CD4-positive, alpha-beta T cell treated with Interleukin-4 for 1 hour (primary cell): Measurements from ENCODE around the gene MAP2K6.

Experiments used
- DNase-seq, 2 donors: peaks; one replicate each; pipeline ENCODE4 v3.0.0-alpha.2; 2020 to 2022

MAP2K6 gene

DNA sequence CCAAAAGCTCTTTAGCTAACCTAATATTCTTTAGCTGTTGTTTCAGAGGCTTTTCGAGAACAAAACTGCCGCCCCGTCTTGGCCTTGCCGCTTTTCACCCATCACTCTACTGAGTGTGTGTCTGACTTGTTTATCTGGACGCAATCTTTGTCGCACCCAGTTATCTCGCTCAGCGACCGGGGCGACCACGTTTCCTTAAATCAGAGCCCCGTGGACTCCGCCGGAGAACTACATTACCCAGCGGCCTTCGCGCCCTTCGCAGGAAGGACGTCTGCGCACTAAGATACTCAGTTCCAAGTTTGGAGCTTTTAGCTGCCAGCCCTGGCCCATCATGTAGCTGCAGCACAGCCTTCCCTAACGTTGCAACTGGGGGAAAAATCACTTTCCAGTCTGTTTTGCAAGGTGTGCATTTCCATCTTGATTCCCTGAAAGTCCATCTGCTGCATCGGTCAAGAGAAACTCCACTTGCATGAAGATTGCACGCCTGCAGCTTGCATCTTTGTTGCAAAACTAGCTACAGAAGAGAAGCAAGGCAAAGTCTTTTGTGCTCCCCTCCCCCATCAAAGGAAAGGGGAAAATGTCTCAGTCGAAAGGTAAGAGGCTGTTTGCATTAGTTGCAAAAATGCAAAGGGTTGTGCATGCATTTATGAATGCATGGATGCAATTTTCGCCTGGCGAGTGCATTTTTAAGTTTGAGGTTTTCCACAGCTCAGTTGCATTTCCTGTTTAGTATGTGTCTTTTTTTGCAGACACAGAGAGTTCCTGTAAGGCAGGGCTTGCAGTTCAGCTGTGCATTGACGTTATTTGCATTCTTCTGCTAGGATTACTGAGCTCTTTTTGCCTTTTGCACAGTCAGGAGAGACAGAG lies at the start of gene MAP2K6:
Gene MAP2K6 (plus strand): TSS at position 290 of the 867 bp plus-strand sequence. CDS start 288 bp downstream, at position 578.
- DNase-seq = peak; percentile 84 to 85

DNA sequence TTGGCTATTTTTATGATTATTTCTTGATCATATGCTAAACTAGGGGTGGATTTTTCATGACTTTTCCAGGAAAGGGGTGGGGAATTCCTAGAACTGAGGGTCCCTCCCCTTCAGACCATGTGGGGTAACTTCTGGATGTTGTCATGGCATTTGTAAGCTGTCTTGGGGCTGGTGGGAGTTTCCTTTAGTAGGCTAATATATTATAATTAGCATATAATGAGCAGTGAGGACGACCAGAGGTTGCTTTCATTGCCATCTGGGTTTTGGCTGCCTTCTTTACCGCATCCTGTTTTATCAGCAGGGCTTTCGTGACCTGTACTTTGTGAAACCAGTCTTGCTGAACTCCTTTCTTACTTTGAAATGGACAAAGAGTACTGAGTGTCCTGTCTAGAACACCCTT lies 47.2 kb upstream of the MAP2K6 start:
- no peak for DNase-seq

DNA sequence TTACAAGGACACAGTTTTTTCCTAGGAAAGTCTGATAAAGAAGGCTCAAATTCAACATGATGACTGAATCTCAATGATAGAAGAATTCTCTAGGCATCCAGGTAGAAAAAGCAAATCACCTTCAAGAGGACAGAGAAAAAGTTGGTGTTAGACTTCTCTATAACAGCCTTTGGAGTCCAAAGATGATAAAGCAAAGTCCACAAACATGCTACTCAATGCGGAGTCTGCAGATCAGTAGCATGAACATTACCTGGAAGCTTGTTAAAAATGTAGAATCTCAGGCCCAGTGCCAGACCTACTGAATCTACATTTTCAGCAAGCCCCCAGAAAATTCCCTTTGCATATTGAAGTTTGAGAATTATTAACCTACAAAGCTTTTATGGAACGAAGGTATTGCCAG lies 41.4 kb upstream of the MAP2K6 start:
- no peak for DNase-seq

DNA sequence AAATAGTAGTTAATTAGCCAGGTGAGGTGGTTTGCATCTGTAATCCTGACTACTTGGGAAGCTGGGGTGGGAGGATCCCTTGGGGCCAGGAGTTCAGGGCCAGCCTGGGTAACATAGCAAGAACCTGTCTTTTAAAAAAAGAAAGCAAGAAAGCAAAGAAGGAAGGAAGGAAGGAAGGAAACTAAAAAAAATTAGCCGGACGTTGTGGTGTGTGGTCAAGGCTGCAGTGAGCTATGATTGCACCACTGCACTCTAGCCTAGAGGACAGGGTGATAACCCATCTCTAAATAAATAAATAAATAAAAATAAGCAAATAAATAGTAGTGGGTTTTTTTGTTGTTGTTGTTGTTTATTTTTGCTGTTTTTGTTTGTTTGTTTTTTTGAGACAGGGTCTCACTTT lies 39.3 kb upstream of the MAP2K6 start:
- no peak for DNase-seq

DNA sequence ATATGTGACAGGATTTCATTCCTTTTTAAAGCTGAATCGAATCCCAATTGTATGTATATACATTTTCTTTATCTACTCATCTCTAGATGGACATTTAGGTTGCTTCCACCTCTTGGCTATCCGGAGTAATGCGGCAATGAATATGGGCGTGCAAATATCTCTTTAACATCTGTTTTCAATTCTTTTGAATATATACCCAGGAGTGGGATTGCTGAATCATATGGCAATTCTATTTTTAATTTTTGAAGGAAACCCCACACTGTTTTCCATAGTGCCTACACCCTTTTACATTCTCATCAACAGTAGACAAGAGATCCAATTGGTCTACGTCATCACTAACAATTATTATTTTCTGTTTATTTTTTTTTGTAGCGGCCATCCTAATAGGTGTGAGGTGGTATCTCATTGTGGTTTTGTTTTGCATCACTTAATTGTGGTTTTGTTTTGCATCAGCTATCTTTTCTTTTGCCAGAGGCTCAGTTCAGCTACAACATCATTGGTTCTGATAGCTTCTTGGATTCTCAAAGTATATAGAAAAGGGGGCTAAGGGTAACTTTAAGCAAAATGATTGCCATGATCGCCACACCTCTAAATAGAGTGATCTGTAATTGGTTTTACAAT lies 25.6 kb upstream of the MAP2K6 start:
- no peak for DNase-seq

DNA sequence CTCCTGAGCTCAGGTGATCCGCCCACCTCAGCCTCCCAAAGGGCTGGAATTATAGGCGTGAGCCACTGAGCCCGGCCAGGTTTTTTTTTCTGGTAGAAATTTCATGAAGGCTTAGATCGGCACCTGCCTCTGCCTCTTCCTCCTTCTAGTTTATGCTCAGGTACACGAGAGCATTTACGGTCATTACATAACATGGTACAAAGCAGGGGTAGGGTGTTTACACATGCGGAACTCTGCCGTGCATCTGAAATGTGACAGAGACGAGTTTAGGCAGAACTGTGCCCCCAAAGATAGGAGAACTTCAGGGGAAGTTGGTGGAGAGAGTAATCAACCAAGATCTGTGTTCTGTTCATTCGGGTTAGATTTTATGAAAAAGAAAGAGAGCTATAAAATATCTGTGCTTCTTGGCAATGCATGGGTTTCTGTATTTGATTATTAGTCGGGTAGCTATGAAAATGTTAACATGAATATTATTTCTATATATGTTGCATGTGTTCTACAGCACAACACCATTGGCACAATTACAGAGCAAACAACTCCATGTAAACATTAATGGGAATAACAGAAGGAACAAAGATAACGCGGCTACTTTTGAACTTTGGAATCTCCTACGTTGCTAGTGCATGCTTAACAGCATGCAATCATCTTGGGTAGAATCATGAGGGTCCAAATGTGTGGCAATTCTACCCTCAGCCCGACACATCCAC lies 23.5 kb upstream of the MAP2K6 start:
- DNase-seq = no peak

DNA sequence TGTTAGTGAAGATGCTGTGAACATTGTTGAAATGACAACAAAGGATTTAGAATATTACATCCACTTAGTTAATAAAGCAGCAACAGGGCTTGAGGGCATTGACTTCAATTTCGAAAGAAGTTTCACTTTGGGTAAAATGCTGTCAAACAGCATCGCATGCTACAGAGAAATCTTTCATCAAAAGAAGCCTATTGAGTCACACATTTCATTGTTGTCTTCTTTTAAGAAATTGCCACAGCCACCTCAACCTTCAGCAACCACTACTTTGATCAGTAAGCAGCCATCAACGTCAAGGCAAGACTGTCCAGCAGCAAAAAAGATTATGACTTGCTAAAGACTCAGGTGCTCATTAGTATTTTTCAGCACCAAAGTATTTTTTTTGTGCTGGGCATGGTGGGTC lies 13.2 kb upstream of the MAP2K6 start:
- DNase-seq = no peak

DNA sequence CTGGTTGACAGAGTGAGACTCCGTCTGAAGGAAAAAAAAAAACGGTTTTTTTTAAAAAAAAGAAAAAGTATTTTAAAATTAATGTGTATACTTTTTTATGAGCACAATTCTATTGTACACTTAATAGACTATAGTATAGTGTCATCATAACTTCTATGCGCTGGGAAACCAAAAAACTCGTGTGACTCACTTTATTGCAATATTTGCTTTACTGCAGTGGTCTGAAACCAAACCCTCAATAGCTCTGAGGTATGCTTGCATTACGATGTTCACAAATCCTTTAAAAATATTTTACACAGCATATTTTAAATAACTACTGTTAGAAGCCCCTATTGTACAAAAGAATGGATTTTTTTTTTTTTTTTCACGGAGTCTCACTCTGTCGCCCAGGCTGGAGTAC lies 12.4 kb upstream of the MAP2K6 start:
- DNase-seq = no peak

DNA sequence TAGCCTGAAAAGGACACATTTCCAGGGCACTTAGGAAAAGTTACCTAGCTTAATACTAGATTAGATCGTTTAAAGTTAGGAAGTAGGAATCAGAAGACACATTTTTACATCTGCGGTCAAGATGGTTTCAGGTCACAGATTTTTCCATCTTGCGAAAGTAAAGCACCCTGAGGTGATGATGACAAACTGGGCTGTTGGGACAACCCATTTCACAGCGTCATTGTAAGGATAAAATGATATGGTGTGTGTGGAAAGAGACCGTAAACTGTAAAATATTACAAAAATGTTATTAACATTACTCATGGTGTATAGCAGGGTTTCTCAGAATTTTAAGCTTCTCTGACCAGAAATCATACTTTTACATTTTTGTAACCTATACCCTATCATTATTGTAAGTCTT lies 10.1 kb upstream of the MAP2K6 start:
- no peak for DNase-seq

DNA sequence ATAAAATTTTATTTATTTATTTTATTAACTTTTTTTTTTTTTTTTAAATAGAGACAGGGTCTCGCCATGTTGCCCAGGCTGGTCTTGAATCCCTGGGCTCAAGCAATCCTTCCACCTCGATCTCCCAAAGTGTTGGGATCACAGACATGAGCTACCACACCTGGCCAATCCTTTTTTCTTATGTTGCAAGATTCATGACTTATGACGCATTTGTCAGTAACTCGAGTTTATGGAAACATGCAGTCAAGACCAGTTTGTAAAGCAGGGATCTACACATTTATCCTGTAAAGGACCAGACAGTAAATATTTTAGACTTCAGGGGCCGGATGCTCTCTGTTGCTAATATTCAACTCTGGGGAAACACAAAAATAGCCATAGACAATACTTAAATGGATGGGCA lies 9.4 kb upstream of the MAP2K6 start:
- DNase-seq = no peak

DNA sequence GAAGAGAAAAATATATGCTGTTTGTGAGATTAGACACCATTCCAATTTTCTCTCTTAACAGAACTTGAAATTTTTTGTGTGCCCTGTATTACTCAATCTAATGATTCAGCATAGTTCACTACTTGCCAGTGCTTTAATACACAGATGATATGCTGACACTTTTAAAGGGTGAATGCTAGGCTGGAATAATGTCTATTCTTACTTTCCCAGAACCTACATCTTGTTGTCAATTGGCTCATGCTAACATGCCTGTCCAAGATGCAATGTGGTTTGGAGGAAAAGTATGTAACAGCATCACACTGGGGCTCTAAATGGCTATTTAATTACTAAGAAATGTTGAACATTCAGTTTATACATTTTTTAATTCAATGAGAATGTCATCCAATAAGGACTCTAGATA lies 7.6 kb upstream of the MAP2K6 start:
- DNase-seq = no peak

DNA sequence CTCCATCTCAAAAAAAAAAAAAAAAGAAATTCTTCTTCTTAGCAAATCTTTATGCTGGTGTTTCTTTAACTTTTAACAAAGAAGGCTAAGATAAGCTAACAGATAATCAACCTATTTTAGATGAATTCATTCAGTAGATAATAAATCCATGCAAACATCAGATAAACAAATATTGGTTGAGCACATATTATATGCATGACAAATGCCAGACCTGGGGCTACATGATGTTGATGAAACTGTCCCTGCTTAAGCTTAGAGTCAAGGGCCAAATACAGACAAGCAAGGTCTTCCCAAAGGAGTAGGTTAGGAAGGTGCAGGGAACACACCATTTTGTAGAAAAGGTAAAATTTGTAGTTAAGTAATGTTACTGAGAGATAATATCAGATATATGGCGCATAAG lies 6.7 kb upstream of the MAP2K6 start:
- DNase-seq = no peak

DNA sequence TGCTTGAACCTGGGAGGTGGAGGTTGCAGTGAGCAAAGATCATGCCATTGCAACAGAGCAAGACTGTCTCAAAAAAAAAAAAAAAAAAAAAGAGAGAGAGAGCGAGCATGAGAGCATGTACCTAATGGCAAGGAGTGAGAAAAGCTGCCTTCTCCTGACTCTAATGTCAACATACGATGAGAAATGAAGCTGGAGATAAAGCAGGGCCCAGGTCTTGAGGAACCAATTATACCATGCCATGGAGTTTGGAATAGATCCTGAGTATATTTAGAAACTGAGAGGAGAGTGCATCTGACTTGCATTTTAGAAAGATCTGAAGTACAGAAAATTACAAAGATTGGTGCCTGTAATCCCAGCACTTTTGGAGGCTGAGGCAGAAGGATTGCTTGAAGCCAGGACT lies 3.8 kb upstream of the MAP2K6 start:
- no peak for DNase-seq

DNA sequence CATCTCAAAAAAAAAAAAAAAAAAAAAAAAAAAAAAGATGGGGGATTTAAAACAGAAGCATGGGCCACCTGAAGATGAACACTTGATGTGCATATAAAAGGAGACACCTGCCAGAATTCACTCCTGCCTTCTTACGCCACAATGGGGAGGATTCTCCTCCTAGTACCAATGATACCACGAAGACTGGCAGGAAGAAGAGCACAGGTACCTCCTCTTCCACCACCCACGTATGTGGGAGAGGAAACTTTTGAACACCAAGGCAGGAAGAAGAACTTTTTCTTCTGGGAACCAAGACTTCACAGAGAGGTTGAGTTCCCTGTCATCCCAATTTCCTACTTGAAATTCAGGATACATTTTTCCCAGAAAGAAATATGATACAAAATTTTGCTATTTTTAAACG lies 2.7 kb upstream of the MAP2K6 start:
- no peak for DNase-seq

DNA sequence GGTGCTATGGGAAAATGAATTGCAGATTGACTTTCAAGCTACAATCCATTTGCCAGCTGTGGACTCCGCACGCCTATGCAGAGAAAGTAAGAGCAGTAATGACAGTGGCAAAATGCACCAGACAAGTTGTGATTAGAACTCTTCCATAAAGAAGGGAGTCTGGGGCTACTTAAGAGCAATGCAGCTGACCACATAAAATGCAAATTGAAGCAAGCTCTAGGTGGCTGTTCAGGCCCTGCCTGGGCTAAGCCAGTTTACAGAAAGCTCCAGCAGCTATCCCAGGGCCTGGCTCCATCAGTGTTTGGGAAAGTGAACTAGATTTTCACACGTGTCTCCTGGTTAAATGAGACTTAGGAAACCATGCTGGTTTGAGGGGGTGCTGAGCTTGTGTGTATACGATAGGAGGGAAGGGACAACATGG lies 2.2 kb upstream of the MAP2K6 start:
- DNase-seq = no peak

DNA sequence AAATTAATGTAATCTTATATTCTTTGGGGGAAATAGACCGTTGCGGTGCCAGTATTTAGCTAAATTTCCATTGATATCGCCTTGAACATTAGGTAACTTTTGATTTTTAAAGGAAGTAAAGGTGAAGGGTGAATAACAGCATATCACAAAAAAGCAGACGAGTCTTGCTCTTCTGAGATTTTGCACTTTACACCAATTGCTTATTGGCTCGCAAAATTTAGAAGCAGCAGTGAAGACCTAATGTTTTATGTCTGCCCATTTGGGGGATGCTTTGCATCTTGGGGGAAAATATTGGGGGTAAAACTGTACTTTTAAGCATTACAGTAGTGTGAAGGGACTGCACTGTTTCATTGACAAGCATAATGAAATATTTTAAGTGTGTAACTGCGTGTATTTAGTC lies 934 bp downstream of the MAP2K6 start:
- no peak for DNase-seq

DNA sequence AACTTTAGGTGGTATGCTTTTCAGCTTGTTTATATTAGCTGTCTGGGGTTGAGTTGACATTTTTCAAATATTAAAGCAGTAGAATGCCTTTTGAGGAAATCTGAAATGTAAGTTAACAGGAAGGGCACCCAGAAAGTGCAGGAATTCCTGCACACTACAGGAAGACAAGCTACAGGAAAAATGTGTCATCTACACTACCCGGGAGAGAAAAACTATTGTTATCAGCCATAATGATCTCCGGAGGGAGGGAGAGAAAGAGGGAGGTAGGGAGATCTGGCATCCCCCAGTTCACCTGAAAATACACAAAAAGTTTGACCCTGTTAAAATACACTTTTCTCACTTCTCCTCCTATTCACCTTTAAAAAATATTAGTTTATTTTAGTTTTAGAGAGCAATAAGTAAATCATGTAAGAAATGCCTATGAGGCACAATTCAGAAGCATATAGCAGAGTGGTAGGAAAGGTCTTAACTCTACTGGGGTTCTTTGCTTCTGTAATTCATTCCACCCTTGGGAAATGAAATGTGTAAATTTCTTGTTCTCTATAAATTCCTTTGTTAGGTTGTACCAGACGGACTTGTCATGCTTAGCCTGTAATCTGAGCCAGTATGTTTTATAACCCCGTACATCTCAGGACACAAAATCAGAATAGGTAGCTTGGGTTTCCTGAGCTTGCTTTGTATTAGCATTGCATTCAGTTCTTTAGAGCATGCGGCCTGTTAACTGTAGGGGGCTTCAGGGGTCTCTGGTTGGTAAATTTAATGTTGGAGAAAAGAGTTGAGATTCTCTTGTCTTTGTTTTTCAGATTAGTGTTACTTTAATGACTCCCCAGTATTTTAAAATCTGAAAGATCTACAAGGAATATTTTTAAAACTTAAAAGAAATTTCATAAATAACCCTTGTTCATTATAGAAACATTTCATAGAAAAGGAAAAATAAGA lies 3.3 kb downstream of the MAP2K6 start:
- no peak for DNase-seq

DNA sequence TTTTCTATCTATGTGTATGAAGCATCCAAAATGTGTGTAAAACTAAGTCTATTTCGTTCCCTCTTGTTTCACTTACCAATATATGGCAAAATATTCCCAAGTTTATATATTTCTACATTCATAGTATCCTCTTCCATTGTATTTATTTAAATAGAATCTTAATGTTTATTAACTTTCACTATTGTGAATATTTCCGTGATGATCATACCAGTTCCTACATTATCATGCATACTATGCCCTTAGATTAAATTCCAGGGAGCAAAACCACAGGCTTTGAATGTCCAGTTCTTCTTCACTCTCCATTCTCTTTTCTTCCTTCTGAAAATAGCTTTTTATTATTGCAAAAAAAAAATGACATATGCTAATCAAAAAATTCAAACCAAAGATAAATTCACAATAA lies 4.0 kb downstream of the MAP2K6 start:
- no peak for DNase-seq

DNA sequence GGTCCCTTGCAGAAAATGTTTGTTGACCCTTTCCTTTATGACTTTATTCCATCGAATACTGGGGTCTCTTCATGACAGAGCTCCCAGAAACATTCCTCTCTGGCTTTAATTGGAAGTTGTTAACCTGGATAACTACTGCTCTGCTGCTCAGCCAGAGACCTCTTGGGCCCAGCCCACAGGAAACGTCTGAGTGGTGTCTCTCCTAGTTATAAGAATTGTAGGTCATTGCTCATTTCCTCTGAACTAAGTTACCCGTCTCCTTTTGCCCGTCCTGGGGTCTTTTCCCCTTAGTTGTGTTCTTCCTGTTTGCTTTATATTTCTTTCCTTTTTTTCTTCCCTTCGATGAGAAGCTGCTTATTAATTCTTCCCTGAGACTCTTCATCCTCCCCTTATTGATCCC lies 9.0 kb downstream of the MAP2K6 start:
- no peak for DNase-seq

DNA sequence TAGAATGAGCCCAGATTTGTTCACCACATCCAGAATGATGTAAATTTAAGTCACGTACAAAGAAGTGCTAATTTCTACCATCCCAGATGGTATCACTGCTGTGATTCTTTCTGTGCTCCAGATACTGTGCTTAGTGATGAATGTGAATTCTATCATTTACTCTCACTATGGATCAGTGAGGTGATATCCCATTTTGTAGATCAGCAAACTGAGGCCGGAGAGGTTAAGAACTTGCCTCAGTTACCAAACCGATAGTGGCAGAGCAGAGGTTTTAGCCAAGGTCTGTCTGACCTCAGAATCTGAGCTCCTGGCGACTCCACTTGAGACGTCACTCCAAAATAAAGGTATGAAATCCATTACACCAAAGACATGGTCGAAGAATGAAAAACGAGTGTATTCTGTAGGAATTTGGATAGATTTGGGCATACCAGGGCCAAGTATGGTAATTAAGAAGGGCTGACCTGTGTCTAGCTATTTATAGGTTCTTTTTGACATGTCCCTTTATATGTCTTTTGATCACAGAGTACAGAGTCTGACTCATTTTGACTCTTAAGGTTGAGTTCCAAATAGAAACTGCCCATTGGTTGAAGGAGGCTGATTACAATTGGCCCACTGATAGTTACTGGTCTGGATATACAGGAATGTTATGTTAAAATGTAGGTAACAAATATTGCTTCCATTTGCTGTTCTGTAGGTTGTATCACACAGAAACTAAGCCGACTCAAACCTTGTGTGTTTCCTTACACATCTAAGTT lies 10.0 kb downstream of the MAP2K6 start:
- no peak for DNase-seq

DNA sequence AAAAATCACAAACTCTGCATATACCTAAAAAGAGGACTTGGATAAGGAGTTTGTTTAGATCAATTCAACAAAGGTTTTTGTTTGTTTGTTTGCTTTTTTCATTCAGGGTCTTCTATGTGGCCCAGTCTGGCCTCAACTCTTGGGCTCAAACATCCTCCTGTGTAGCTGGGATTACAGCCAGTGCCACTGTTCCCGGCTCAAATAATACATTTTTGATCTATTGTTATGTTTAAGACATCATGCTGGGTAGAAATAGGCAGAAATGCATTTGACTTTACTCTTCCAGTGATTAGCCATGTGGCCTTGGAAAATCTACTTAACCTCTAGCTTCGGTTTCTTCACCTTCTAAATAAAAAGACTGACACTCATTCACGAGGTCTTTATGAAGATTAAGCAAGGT lies 11.5 kb downstream of the MAP2K6 start:
- no peak for DNase-seq
